ENCODE data around the gene FGGY.
"Not testable (repeated sequence)": the region's sequence is repeated elsewhere in the genome, so short reads cannot be mapped to it uniquely, and the experiment has no call there.

Gene FGGY

DNA sequence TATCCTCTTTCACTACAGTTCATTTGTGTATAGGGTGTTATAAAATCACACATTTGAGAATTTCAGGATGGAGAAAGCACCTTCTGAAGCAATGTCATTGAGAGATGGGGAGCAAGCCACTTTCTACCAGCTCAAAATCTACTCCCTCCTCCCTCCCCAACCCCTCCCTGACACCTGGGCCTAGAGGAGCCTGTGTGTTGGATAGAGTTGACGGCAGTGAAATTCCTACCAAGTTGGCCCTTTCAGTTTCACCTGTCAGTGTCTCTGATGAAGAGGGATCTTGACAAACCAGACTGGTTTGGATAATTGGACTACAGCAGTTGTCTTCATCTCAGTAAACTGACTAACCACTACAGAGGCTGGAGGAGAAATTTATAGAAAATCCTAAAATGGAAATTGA, 392.8 kb downstream of the FGGY start:
- DNase-seq = no peak

DNA sequence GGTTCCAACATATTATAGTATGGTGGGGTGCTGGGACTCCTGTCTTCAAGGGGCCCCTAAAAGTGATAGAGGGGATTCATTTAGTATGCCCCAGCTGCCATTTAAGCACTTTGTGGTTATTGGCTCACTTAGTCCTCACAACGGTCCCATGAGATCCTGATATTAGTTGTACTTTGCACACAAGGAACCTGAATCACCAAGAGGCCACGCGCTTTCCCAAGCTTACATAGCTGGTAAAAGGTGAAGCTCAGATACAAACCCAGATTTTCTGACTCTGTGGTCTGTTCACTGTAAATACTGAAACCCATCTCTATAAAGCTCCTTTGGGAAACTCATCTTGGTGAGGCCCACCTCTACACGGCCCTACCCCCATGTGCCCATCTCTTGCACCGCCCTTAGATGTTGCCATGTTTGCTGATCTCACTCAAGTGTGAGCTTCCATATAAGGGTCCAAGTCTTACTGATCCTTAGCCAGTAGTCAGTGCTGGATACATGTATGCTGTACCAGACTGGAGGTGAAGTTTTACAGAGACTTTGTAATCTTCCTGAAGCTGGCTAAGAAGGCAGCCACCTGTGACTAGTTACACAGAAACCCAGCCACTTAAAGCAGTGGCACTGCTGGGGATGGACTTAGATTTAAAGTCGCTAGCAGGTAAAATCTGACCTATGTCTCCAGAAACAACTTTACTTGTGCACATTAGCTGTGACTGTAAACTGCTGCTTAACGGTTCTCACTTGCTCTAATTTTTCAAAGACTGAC, 393.5 kb downstream of the FGGY start:
- no peak for DNase-seq

DNA sequence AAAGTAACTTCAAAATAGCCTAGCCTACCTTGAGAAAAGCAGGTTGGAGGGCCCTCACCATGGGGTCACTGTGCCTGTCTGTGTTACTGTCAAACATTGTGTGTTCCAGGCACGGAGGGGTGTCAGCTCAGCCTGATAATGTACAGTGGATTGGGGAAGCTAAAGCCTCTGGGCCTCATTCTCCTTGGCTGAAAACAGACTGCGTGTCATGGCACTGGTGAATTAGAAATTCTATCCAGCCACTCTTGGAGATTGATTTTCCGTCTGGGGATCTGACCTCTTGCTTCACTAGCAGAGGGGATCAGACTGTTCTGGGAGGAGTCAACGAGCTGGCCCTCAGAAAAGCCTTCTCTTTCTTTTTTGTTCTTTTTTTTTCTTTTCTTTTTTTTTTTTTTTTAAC, 394.4 kb downstream of the FGGY start:
- DNase-seq = no peak

- DNase-seq = no peak
These were observed 395.7 kb downstream of the FGGY start for GRCh38 chr1:59692591-59692990.

DNA sequence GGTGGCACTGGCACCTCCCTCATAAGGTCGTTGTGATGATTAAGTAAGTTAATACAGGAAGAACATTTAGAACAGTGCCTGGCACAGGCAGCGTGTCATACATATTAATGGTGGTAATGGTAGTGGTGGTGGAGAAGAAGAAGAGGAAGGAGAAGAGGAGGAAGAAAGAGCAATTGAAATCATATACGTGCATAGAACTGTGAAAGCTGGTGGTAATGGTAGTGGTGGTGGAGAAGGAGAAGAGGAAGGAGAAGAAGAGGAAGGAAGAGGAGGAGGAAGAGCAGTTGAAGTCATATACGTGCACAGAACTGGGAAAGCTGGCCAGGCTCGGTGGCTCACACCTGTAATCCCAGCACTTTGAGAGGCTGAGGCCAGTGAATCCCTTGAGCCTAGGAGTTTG, 396.5 kb downstream of the FGGY start:
- no peak for DNase-seq

DNA sequence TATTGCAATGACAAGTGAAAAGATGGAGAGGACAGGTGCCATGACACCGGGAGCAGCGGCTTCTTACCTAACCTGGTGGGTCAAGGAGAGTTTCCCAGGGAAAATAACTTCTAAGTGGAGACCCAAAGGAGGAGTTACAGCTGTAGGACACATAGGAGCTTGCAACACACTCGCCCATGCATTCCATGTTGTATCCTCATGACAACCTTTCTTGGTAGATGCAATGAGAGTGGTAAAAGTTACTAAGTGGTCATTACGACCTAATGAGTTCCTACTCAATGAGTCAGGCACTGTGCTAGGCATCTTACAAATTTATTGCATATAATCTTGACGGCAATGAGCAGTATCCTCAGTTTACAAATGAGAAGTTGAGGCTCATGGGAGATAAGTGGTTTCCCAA, 398.4 kb downstream of the FGGY start:
- no peak for DNase-seq

- DNase-seq = no peak
These were observed 399.7 kb downstream of the FGGY start for GRCh38 chr1:59696421-59697115.

- DNase-seq = no peak
These were observed 400.4 kb downstream of the FGGY start for GRCh38 chr1:59697150-59697800.

- no peak for DNase-seq
These were observed 401.5 kb downstream of the FGGY start for GRCh38 chr1:59698386-59698785.

DNA sequence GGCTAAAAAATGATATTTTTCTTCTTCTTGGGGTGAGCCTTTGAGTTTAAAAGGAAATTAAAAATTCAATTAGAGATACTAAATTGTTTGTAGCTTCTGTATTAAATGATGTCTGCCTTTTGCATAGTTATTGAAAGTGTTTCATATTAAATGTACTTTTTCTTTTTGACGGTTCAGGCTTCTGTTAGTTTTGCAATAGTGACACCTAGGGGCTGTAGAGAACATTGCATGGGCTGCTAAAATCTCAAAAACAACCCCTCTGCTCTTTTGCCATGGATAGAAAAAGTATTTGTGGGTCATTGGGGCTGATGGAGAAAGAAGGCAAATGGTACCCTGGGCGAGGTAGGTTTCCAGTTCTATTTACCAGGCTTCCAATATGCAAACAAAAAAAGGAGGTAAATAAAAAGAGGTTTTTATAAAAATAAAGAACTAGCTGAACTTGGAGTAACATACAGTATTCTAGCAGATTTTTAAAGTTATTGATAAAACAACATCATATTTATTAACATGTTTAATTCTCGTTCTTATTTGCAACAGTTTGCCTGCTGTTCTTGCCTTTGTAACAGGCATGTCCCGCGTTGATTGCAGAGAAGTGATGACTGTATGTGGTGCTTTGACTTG, 402.4 kb downstream of the FGGY start:
- DNase-seq = no peak

GRCh38 chr1:59701376-59701775, 404.5 kb downstream of the FGGY start:
- no peak for DNase-seq

DNA sequence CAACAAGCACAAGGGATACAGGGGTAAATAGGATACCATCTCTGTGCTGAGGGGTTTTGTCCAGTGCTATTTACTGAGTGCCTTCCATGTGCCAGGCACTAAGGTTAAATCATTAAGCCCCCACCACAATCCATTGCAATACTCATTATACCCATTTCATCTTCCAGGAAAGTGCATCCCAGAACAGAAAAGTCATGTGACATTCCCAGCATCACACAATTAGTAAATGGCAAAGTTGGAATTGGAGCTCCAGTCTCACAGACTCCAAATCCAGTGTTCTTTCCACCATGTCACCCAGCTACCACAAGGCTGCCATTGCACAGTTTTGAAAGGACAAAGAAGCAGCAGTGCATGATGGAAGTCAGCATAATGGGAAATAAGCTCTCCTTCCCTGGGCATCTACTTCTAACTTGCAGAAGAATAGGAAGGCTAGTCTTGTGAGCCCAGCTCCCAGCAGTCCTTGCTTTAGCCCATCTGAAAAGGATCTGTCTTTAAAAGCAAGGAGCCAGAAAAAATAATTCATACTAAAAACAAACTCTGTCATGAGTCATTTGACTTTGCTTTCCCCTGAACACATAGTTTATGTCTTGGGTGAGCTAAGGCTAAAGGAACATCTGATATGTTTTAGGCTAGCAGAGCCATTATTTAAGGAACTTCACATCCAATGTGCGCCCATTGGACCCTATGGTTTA, 406.5 kb downstream of the FGGY start:
- no peak for DNase-seq

DNA sequence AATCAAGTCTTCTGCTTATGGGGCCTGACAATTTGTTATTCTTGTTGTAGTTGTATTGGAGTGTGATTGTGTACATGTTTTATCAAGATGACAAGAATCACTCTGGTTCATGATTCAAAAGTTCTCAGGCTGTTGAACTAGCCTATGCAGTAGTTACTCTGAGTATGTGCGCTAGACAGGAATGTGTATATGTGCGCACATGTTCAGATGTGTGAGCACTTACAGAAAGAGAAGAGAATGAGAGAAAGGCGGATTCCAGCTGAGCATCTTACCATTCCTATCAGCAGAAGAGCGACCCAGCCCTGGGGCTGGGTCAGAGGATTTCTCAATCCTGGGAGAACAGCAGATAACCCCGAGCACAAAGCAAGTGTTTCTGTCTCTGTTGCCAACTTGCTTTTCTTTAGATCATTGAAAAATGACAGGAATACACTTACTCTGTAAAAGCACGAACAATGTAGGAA, 407.1 kb downstream of the FGGY start:
- DNase-seq = no peak

GRCh38 chr1:59704716-59705115, 407.8 kb downstream of the FGGY start:
- DNase-seq = no peak

- DNase-seq = no peak
These were observed 408.8 kb downstream of the FGGY start for GRCh38 chr1:59705466-59706302.

- no peak for DNase-seq
These were observed 409.4 kb downstream of the FGGY start for GRCh38 chr1:59706303-59706599.

DNA sequence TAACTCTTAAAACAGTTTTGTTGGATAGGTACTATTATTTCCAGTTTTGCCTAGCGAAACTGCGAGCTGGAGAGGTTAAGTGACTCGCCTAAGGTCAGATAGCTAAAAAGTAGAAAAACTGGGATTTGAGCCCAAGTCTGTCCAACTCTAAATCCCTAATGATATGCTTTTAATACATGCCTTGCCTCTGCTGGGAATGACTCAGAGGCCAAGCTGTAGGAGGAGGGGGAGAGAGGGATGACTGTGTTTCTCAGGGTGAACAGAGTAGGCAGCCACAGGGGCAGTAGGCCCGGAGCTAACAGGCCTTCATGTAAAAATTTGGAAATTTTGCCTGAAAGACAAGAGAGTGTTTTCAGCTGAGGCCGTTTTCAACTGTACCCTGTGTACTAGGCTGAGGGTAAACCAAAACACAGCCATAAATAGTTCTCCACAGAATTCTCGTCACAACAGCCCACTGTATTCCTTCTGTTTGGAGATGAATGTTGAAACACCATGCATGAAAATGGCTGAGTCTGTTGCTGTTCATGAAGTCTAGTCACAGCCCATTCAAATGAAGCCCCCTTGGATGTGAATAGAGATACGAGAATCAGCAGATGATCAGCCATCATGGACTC, 410.4 kb downstream of the FGGY start:
- DNase-seq = no peak

GRCh38 chr1:59709333-59709732, 412.4 kb downstream of the FGGY start:
- DNase-seq = no peak

- not testable (repeated sequence) for DNase-seq
These were observed 414.0 kb downstream of the FGGY start for GRCh38 chr1:59710920-59711319.

DNA sequence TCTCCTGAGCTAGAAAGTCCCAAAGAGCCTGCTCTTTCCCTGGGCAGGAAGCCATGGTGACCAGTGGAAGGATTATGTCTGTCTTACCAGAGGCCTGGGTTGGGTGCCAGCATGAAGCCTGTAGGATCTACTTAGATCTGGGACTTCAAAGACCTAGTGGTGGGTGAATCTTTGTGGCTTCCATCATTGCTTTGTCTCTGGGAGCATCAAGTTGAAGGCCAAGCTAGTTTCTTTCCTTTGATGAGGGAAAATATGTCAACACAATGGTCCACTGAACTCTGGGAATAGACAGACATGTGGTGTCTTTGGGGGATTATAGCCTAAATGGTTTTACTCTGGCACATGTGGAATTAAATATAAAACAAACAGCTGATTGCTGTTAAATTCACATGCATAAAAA, 417.3 kb downstream of the FGGY start:
- DNase-seq = no peak

DNA sequence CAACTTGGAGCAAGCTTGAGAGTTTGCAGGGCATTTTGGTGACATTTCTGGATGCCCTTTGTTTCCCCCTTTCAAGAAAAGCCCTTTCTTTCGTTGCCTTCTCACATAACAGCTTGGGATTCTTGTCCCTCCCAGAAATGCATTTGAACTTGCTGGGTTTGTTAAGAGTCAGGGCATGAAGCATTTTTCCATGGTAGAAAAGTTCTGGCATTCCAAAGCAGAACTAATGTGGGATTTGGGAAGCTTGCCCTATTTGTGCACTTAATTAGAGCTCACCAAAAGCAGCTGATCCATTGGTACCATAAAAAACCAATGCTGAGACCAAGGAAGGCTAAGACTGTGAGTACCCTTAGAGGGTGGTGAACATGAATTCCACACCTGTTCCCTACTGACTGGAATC, 418.1 kb downstream of the FGGY start:
- no peak for DNase-seq

DNA sequence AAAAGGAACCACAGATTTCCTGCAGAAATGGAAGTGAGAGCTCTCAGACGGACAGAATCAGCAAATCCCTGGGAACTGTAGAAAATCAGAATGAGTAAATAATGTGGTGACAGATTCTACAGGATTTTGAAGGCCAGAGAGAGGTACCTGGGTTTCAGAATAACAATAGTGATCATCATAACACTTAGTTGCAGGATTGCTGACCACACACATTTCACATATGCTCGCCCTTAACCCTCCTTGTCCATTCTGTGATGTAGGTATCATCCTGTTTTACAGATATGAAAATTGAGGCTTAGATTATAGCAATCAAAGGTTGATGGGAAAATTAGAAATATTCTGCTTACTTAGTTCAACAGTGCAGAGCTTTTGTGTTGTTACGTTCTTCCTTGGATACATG, 419.9 kb downstream of the FGGY start:
- DNase-seq = no peak

All from stimulated activated CD4-positive, alpha-beta T cell treated with anti-CD3 and anti-CD28 coated beads, Interleukin-12 subunit alpha, Interleukin-12 subunit beta, amount 100 ng/mL, for 4 hours (primary cell).